SK-N-SH treated with all-trans-retinoic acid at 6 μM for 48 hours (cell line): ENCODE measurements around the gene LDLRAD2.

Experiments
- ATAC-seq: fragments of 200-7000 bp; cut with Tn5 transposase; 3 replicates; pipeline ENCODE4 v1.9.1; 2020; ENCODE audit warnings: mild to moderate bottlenecking, moderate library complexity
- ARNTL ChIP-seq: fragments of 450-650 bp; formaldehyde crosslinking; IDR thresholded peaks from 2 replicates; pipeline ENCODE4 v1.5.0; 2020; ENCODE audit warnings: low read depth, mild to moderate bottlenecking, moderate library complexity, borderline replicate concordance
- BACH2 ChIP-seq: fragments of 250-450 bp; sonication (Bioruptor Pico); IDR thresholded peaks from 2 replicates; pipeline ENCODE4 v1.9.0; 2021; ENCODE audit warnings: mild to moderate bottlenecking, borderline replicate concordance
- CREB5 ChIP-seq: fragments of 250-450 bp; sonication (Bioruptor Pico); IDR thresholded peaks from 2 replicates; pipeline ENCODE4 v1.5.1; 2020; ENCODE audit warnings: low read depth, mild to moderate bottlenecking, moderate library complexity
- CSDC2 ChIP-seq: fragments of 250-450 bp; sonication (Bioruptor Pico); IDR thresholded peaks from 2 replicates; pipeline ENCODE4 v1.5.0; 2020; ENCODE audit warnings: mild to moderate bottlenecking, moderate library complexity
- ESRRG ChIP-seq: fragments of 250-450 bp; sonication (Bioruptor Pico); IDR thresholded peaks from 2 replicates; pipeline ENCODE4 v1.6.1; 2021; ENCODE audit warnings: mild to moderate bottlenecking
- GLIS3 ChIP-seq: fragments of 250-450 bp; sonication (Bioruptor Pico); IDR thresholded peaks from 2 replicates; pipeline ENCODE4 v1.5.0; 2020; ENCODE audit warnings: mild to moderate bottlenecking, moderate library complexity
- ISL1 ChIP-seq: fragments of 250-450 bp; sonication (Bioruptor Pico); IDR thresholded peaks from 2 replicates; pipeline ENCODE4 v2.1.2; 2022; ENCODE audit warnings: mild to moderate bottlenecking, moderate library complexity
- OSR1 ChIP-seq: fragments of 250-450 bp; sonication (Bioruptor Pico); IDR thresholded peaks from 2 replicates; pipeline ENCODE4 v1.8.0; 2022; ENCODE audit warnings: moderate library complexity, mild to moderate bottlenecking, inconsistent platforms
- PPARA ChIP-seq: fragments of 250-450 bp; sonication (Bioruptor Pico); IDR thresholded peaks from 2 replicates; pipeline ENCODE4 v1.5.0; 2020; ENCODE audit warnings: mild to moderate bottlenecking, borderline replicate concordance
- RARB ChIP-seq: fragments of 250-450 bp; sonication (Bioruptor Pico); IDR thresholded peaks from 2 replicates; pipeline ENCODE4 v1.8.0; 2021; ENCODE audit warnings: mild to moderate bottlenecking, moderate library complexity
- SNAI2 ChIP-seq: fragments of 250-450 bp; sonication (Bioruptor Pico); IDR thresholded peaks from 2 replicates; pipeline ENCODE4 v1.5.0; 2020; ENCODE audit warnings: mild to moderate bottlenecking, moderate library complexity
- TCF4 ChIP-seq: fragments of 250-450 bp; sonication (Bioruptor Pico); IDR thresholded peaks from 2 replicates; pipeline ENCODE4 v1.8.0; 2021; ENCODE audit warnings: mild to moderate bottlenecking, moderate library complexity, borderline replicate concordance
- TOX ChIP-seq: fragments of 250-450 bp; sonication (Bioruptor Pico); IDR thresholded peaks from 2 replicates; pipeline ENCODE4 v1.8.0; 2021; ENCODE audit warnings: mild to moderate bottlenecking, moderate library complexity, borderline replicate concordance
- ZC3H10 ChIP-seq: fragments of 250-450 bp; sonication (Bioruptor Pico); IDR thresholded peaks from 2 replicates; pipeline ENCODE4 v1.5.1; 2021; ENCODE audit warnings: mild to moderate bottlenecking, moderate library complexity
- ZFP3 ChIP-seq: fragments of 250-450 bp; sonication (Bioruptor Pico); IDR thresholded peaks from 2 replicates; pipeline ENCODE4 v1.5.0; 2020; ENCODE audit warnings: mild to moderate bottlenecking, moderate library complexity
- ZFP30 ChIP-seq: fragments of 450-650 bp; formaldehyde crosslinking; IDR thresholded peaks from 2 replicates; pipeline ENCODE4 v1.5.0; 2022; ENCODE audit warnings: mild to moderate bottlenecking, moderate library complexity
- ZNF565 ChIP-seq: fragments of 450-650 bp; formaldehyde crosslinking; conservative IDR thresholded peaks from 2 replicates; pipeline ENCODE4 v1.5.0; 2020; ENCODE audit warnings: low read depth, mild to moderate bottlenecking, moderate library complexity
- ZNF70 ChIP-seq: fragments of 450-650 bp; formaldehyde crosslinking; IDR thresholded peaks from 2 replicates; pipeline ENCODE4 v1.5.0; 2020; ENCODE audit warnings: mild to moderate bottlenecking, moderate library complexity
- ZNF8 ChIP-seq: fragments of 450-650 bp; formaldehyde crosslinking; IDR thresholded peaks from 2 replicates; pipeline ENCODE4 v1.5.0; 2020; ENCODE audit warnings: mild to moderate bottlenecking, moderate library complexity
- TF ChIP-seq, protein P1 (sequence below): fragments of 250-450 bp; sonication (Bioruptor Pico); IDR thresholded peaks from 2 replicates; pipeline ENCODE4 v1.5.0; 2020; ENCODE audit warnings: mild to moderate bottlenecking, moderate library complexity
- TF ChIP-seq, protein P2 (sequence below): fragments of 250-450 bp; sonication (Bioruptor Pico); IDR thresholded peaks from 2 replicates; pipeline ENCODE4 v1.8.0; 2020; ENCODE audit warnings: mild to moderate bottlenecking, moderate library complexity, borderline replicate concordance
- TF ChIP-seq, protein P3 (sequence below): fragments of 250-450 bp; sonication (Bioruptor Pico); IDR thresholded peaks from 2 replicates; pipeline ENCODE4 v1.8.0; 2021; ENCODE audit warnings: low read depth, mild to moderate bottlenecking, moderate library complexity, borderline replicate concordance

The LDLRAD2 gene

DNA sequence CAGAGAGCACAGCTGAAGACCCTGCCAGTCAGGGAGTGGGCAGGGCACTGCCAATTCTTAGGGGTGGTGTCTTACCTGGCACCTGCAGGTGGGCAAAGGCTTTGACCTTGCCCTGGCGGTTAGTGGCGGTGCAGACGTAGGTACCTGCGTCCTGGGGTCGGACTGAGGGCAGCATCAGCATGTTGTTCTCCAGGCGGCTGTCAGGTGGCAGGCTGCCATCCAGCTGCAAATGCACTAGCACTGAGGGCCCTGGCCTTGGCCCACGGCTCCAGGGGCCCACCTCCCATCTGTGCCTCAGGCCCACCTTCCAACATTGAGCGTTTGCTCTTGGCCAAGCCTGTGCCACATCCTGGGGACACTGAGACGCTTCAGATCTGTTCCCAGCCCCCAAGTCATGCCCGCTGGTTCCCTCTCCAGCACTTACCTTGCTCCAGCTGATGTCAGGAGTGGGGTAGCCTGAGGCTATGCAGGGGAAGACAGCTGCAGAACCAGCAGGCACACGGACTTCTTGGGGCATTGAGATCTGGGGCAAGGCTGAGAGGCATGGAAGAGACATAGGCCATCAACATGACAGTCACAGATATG lies 21.4 kb downstream of the LDLRAD2 start:
- no peak for ATAC-seq
- no peak for TF ChIP-seq ISL1 (CRISPR knock-in tag)
- no peak for TF ChIP-seq ZFP30 (CRISPR knock-in tag)
- TF ChIP-seq, protein P1, sequence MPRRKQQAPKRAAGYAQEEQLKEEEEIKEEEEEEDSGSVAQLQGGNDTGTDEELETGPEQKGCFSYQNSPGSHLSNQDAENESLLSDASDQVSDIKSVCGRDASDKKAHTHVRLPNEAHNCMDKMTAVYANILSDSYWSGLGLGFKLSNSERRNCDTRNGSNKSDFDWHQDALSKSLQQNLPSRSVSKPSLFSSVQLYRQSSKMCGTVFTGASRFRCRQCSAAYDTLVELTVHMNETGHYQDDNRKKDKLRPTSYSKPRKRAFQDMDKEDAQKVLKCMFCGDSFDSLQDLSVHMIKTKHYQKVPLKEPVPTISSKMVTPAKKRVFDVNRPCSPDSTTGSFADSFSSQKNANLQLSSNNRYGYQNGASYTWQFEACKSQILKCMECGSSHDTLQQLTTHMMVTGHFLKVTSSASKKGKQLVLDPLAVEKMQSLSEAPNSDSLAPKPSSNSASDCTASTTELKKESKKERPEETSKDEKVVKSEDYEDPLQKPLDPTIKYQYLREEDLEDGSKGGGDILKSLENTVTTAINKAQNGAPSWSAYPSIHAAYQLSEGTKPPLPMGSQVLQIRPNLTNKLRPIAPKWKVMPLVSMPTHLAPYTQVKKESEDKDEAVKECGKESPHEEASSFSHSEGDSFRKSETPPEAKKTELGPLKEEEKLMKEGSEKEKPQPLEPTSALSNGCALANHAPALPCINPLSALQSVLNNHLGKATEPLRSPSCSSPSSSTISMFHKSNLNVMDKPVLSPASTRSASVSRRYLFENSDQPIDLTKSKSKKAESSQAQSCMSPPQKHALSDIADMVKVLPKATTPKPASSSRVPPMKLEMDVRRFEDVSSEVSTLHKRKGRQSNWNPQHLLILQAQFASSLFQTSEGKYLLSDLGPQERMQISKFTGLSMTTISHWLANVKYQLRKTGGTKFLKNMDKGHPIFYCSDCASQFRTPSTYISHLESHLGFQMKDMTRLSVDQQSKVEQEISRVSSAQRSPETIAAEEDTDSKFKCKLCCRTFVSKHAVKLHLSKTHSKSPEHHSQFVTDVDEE: no peak
- no peak for TF ChIP-seq TOX (CRISPR knock-in tag)
- TF ChIP-seq, protein P2, sequence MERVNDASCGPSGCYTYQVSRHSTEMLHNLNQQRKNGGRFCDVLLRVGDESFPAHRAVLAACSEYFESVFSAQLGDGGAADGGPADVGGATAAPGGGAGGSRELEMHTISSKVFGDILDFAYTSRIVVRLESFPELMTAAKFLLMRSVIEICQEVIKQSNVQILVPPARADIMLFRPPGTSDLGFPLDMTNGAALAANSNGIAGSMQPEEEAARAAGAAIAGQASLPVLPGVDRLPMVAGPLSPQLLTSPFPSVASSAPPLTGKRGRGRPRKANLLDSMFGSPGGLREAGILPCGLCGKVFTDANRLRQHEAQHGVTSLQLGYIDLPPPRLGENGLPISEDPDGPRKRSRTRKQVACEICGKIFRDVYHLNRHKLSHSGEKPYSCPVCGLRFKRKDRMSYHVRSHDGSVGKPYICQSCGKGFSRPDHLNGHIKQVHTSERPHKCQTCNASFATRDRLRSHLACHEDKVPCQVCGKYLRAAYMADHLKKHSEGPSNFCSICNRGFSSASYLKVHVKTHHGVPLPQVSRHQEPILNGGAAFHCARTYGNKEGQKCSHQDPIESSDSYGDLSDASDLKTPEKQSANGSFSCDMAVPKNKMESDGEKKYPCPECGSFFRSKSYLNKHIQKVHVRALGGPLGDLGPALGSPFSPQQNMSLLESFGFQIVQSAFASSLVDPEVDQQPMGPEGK (CRISPR knock-in tag): no peak
- TF ChIP-seq CREB5: no peak
- TF ChIP-seq ESRRG (CRISPR knock-in tag): no peak
- no peak for TF ChIP-seq ARNTL (CRISPR knock-in tag)
- no peak for TF ChIP-seq PPARA
- no peak for TF ChIP-seq ZNF70 (CRISPR knock-in tag)
- TF ChIP-seq OSR1: no peak
- TF ChIP-seq ZC3H10: no peak
- no peak for TF ChIP-seq RARB (CRISPR knock-in tag)
- no peak for TF ChIP-seq CSDC2 (CRISPR knock-in tag)
- TF ChIP-seq GLIS3: no peak
- TF ChIP-seq ZNF8 (CRISPR knock-in tag): no peak

- no peak for TF ChIP-seq BACH2 (CRISPR knock-in tag)
- TF ChIP-seq ZNF70 (CRISPR knock-in tag): no peak
- TF ChIP-seq ARNTL (CRISPR knock-in tag): no peak
- TF ChIP-seq ZFP30 (CRISPR knock-in tag): no peak
- TF ChIP-seq TCF4 (CRISPR knock-in tag): no peak
- no peak for TF ChIP-seq PPARA
- ATAC-seq: no peak
Measured at GRCh38 chr1:21834094-21834493, 22.0 kb downstream of the LDLRAD2 start.

DNA sequence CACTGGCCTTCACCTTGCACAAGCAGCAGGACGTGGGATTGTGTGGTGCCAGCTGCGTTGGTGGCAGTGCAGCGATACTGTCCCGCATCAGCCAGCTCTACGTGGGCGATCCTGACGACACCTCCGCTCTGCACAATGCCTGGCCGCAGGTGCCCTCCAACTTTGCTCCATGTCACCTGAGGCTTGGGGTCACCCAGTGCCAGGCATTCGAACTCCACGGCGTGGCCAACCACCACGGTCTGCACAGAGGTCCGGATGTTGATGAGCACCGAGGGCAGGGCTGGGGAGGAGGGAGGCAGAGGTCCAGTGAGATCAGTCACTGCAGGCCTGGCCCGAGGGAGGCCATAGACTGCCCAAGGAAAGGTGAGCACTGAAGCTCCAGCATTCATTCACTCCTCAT lies 22.6 kb downstream of the LDLRAD2 start:
- ATAC-seq: no peak
- TF ChIP-seq ZC3H10 (no peak), ZNF565 (no peak), BACH2 (CRISPR knock-in tag) (no peak), SNAI2 (CRISPR knock-in tag) (no peak), GLIS3 (no peak), OSR1 (no peak), ISL1 (CRISPR knock-in tag) (no peak)
- TF ChIP-seq, protein P3, sequence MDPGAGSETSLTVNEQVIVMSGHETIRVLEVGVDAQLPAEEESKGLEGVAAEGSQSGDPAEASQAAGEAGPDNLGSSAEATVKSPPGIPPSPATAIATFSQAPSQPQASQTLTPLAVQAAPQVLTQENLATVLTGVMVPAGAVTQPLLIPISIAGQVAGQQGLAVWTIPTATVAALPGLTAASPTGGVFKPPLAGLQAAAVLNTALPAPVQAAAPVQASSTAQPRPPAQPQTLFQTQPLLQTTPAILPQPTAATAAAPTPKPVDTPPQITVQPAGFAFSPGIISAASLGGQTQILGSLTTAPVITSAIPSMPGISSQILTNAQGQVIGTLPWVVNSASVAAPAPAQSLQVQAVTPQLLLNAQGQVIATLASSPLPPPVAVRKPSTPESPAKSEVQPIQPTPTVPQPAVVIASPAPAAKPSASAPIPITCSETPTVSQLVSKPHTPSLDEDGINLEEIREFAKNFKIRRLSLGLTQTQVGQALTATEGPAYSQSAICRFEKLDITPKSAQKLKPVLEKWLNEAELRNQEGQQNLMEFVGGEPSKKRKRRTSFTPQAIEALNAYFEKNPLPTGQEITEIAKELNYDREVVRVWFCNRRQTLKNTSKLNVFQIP: no peak
- TF ChIP-seq, all 23 proteins: peak for 0

DNA sequence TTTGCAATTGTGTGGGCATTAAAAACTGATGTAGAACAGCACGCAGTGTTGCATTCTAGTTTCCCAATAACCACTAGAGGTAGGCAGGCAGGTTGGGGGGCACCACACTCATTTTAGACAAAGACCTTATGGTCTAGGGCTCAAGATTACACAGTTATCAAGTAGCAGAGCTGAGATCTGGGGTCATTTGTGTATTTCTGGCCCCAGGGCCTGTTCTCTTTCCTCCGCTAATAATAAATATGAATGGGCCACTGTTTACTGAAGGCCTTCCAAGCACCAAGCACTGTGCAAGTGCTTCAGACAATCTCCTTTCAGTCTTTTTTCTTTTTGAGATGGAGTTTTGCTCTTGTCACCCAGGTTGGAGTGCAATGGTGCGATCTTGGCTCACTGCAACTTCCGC lies 23.9 kb downstream of the LDLRAD2 start:
- no peak for TF ChIP-seq SNAI2 (CRISPR knock-in tag)
- no peak for TF ChIP-seq ESRRG (CRISPR knock-in tag)
- no peak for TF ChIP-seq ZNF565
- no peak for TF ChIP-seq ZNF70 (CRISPR knock-in tag)
- TF ChIP-seq GLIS3: no peak
- no peak for TF ChIP-seq TOX (CRISPR knock-in tag)
- no peak for TF ChIP-seq ZFP3 (CRISPR knock-in tag)
- TF ChIP-seq ZC3H10: no peak
- TF ChIP-seq, protein P3: no peak
- TF ChIP-seq TCF4 (CRISPR knock-in tag): no peak
- ATAC-seq: no peak
